CD4-positive, alpha-beta T cell (primary cell): Measurements from ENCODE around the gene DNAJC4. TPM values are rescaled to one million over a fixed set of nuclear protein-coding genes. Genes with fewer than 3 reads are reported as not detected.

Experiments used
- ATAC-seq: fragments of 200-7000 bp; cut with Tn5 transposase; one replicate; pipeline ENCODE4 v1.10.0; 2022; ENCODE audit warnings: mild to moderate bottlenecking; ENCODE audit not compliant: poor library complexity
- CTCF ChIA-PET: fragments of 350-600 bp; sonication (Branson Sonifier 250); formaldehyde crosslinking; loops from one replicate; lab custom pipeline; 2021; ENCODE audit warnings: antibody characterized with exemption, inconsistent platforms; lab: Charles Lee
- POLR2A ChIA-PET: fragments of 350-600 bp; sonication (Branson Sonifier 250); formaldehyde crosslinking; loops from one replicate; lab custom pipeline; 2021; ENCODE audit warnings: antibody characterized with exemption, inconsistent platforms; lab: Charles Lee
- DNase-seq, 14 experiments: peaks; one replicate each; pipeline ENCODE4 v3.0.0-alpha.2; 2013 to 2020; ENCODE audit warnings: mixed read lengths in 2 of 14
- H3K27ac ChIP-seq, 2 donors: one replicate each; pipeline versions ENCODE4 v1.5.1 to v1.7.0; 2013; ENCODE audit warnings: low read length in 2 of 2, low read depth in 1 of 2, mild to moderate bottlenecking in 1 of 2
- H3K27me3 ChIP-seq, 2 experiments: 1 replicate in 1 of 2; 2 replicates in 1 of 2; pipeline versions ENCODE4 v1.6.1 to v1.7.0; 2013; ENCODE audit warnings: low read length in 2 of 2, control low read depth in 1 of 2, mild to moderate bottlenecking in 1 of 2, moderate library complexity in 1 of 2; ENCODE audit not compliant: insufficient read depth in 2 of 2, control insufficient read depth in 1 of 2
- H3K36me3 ChIP-seq: one replicate; pipeline ENCODE4 v1.6.1; 2013; ENCODE audit warnings: low read length, control low read depth; ENCODE audit not compliant: insufficient read depth
- H3K4me1 ChIP-seq: one replicate; pipeline ENCODE4 v1.6.1; 2013; ENCODE audit warnings: low read length, control low read depth; ENCODE audit not compliant: insufficient read depth
- H3K4me3 ChIP-seq: one replicate; pipeline ENCODE4 v1.5.1; 2013; ENCODE audit warnings: mild to moderate bottlenecking, low read length, moderate library complexity
- H3K9me3 ChIP-seq, 2 experiments: 1 replicate in 1 of 2; 2 replicates in 1 of 2; pipeline versions ENCODE4 v1.6.1 to v1.7.0; 2013; ENCODE audit warnings: low read length in 2 of 2, mild to moderate bottlenecking in 2 of 2, control low read depth in 1 of 2, moderate library complexity in 1 of 2; ENCODE audit not compliant: control insufficient read depth in 1 of 2, insufficient read depth in 1 of 2
- H3K27ac Mint-ChIP-seq: one replicate; pipeline ENCODE4 v1.8.0; 2020; ENCODE audit warnings: mixed read lengths
- H3K27me3 Mint-ChIP-seq: one replicate; pipeline ENCODE4 v1.8.0; 2021; ENCODE audit warnings: mixed read lengths
- H3K36me3 Mint-ChIP-seq: one replicate; pipeline ENCODE4 v1.8.0; 2021; ENCODE audit warnings: low read depth, mixed read lengths
- H3K4me1 Mint-ChIP-seq: one replicate; pipeline ENCODE4 v1.8.0; 2021; ENCODE audit warnings: low read depth, mixed read lengths
- H3K4me3 Mint-ChIP-seq: one replicate; pipeline ENCODE4 v1.8.0; 2020; ENCODE audit warnings: mild to moderate bottlenecking, mixed read lengths
- H3K9me3 Mint-ChIP-seq: one replicate; pipeline ENCODE4 v1.8.0; 2020; ENCODE audit warnings: mixed read lengths
- intact Hi-C, 2 experiments: fragments of 100-400 bp; cut with DNase I in 1 of 2; cut with micrococcal nuclease in 1 of 2; formaldehyde crosslinking; loops; one replicate each; pipeline versions ENCODE4 v1.15.1 to v1.9.0; 2023 to 2025; cut with DNase I, micrococcal nuclease
- total RNA-seq, 174 experiments: library from RNA in 2 of 174; stranded (reverse) in 2 of 174; gene quantifications; one replicate each; pipeline ENCODE4 v1.2.3 and lab custom pipeline; 2021 to 2026
- TF ChIP-seq, protein P1 (sequence below): fragments of 200-600 bp; IDR thresholded peaks from one replicate; pipeline ENCODE4 v1.8.0; 2022; ENCODE audit warnings: antibody characterized with exemption, mild to moderate bottlenecking

Gene DNAJC4
- total RNA-seq, 2 experiments from 2014 or later, result 35.9 to 37.9 TPM

DNA sequence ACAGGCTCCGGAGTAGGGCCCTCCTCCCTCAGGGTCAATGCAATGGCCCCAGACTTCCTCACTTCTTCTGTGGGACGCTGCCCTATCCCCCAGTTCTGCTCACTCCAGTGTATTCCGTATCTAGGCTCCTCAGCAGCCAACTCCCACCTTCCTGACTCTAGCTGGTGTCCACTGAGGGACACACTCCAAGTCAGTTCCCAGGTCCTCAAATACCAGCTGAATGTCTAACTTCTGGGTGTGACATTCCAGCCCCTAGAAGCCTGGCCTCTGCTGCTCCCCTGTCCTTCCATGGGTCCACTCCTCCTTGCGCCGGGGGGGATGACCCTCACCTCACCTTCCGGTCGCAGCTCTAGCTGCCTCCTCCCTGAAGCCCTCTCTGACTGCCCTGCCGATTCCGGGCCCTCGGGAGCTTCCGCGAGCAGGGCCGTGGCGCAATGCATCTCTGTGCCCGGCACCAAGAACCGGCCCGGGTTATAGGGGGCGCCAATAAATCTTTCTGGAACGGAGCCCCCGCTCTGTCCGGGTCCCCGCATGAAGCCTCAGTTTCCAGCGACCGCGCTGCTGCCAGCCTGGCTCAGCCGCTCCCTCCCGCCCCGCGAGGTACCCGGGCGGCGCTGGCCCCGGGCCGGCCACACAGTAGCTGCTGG, 38.7 kb downstream of the DNAJC4 start:
- Mint-ChIP-seq H3K4me3 (peak overlapping the region; percentile 94), H3K9me3 (no peaks in the 10 kb centered on the region), H3K27me3 (peaks cover 5% of the 10 kb centered on the region), H3K36me3 (peaks cover 20% of the 10 kb centered on the region), H3K27ac (peak overlapping the region; percentile 99), H3K4me1 (peaks cover 32% of the 10 kb centered on the region)
- DNase-seq (peak in 9 of 14 experiments; percentile 23 to 69 (median 50)), ATAC-seq (no peak)
- Histone ChIP-seq H3K4me3 (peak overlapping the region; percentile 97), H3K27ac (peak overlapping the region; percentile 92 to 99), H3K27me3 (no peaks in the 10 kb centered on the region), H3K4me1 (peaks cover 43% of the 10 kb centered on the region), H3K36me3 (no peaks in the 10 kb centered on the region), H3K9me3 (no peaks in the 10 kb centered on the region)
- intact Hi-C loops, result loop anchor here (1.0 kb wide), 4 partner anchors 17 to 64 kb away; partner anchors contain the start of gene PLCB3 (in 1 of the 2)
- TF ChIP-seq, protein P1, sequence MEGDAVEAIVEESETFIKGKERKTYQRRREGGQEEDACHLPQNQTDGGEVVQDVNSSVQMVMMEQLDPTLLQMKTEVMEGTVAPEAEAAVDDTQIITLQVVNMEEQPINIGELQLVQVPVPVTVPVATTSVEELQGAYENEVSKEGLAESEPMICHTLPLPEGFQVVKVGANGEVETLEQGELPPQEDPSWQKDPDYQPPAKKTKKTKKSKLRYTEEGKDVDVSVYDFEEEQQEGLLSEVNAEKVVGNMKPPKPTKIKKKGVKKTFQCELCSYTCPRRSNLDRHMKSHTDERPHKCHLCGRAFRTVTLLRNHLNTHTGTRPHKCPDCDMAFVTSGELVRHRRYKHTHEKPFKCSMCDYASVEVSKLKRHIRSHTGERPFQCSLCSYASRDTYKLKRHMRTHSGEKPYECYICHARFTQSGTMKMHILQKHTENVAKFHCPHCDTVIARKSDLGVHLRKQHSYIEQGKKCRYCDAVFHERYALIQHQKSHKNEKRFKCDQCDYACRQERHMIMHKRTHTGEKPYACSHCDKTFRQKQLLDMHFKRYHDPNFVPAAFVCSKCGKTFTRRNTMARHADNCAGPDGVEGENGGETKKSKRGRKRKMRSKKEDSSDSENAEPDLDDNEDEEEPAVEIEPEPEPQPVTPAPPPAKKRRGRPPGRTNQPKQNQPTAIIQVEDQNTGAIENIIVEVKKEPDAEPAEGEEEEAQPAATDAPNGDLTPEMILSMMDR, result no peak
- ChIA-PET CTCF (interaction anchor here (1.4 to 3.4 kb wide), 7 partner anchors 17 to 83 kb away, joined by 4 to 19 read pairs (median 6); partner anchors contain the start of genes PPP1R14B, PRDX5, STIP1 and TRMT112), POLR2A (interaction anchor here (0.8 to 6.6 kb wide), 12 partner anchors 15 to 84 kb away, joined by 3 to 125 read pairs (median 34); partner anchors contain the start of genes BAD, DNAJC4, ESRRA and FERMT3)

DNA sequence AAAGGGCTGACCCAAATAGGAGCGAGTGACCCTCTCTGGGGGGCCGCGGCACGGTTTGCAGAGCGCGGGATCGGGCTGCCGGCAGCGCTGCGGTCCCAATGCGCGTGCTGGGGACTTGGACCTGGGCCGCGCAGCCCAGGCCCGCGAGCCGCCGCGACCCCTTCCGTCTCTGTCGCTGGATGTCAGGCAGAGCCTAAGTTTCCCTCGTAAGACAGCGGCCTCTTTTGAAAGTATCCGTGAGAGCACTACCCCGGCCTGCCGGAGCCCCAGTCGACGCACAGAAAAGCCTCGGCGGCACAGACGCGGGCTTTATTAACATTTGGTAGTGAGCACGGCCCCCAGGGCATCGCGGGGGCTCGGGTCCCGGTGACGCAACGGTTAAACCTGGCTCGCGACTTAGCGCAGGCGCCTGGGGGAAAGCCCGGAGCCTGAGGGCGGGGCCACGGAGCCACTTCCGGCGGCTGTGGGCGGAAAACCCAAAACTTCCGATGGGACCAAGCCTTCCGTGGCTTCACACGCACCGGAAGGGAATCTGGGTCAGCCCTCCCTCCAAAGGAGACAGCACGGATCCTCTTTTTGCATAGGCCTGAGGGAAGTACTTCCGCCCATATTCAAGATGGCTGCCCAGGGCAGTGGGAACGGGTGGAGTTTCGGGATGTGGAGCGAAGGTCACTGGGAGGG, 39.3 kb downstream of the DNAJC4 start:
- H3K27me3 ChIP-seq, result no peaks in the 10 kb centered on the region
- TF ChIP-seq, protein P1, result no peak
- peaks cover 20% of the 10 kb centered on the region for H3K36me3 Mint-ChIP-seq
- ChIA-PET CTCF (interaction anchor here (0.7 to 3.4 kb wide), 10 partner anchors 23 to 84 kb away, joined by 3 to 19 read pairs (median 6); partner anchors contain the start of genes ESRRA, PPP1R14B, PRDX5 and STIP1), POLR2A (interaction anchor here (0.7 to 6.6 kb wide), 21 partner anchors 14 to 1430 kb away, joined by 3 to 125 read pairs (median 16); partner anchors contain the start of genes BAD, CATSPERZ, CCDC88B and DNAJC4)
- DNase-seq (peak; percentile 94 to 99 (median 96)), ATAC-seq (peak; percentile 68)
- H3K36me3 ChIP-seq, result no peaks in the 10 kb centered on the region
- H3K4me3 Mint-ChIP-seq, result peak overlapping the region; percentile 94
- peak overlapping the region; percentile 92 to 99 for H3K27ac ChIP-seq
- H3K27me3 Mint-ChIP-seq, result peaks cover 5% of the 10 kb centered on the region
- no peaks in the 10 kb centered on the region for H3K9me3 ChIP-seq
- peak overlapping the region; percentile 99 for H3K27ac Mint-ChIP-seq
- intact Hi-C loops, result loop anchor here (1.0 to 5.0 kb wide), 10 partner anchors 16 to 64 kb away; partner anchors contain the start of genes GPR137 (in 2 of the 2), TRMT112 (in 2 of the 2), DNAJC4 (in 1 of the 2) and ESRRA (in 1 of the 2)
- H3K9me3 Mint-ChIP-seq, result no peaks in the 10 kb centered on the region
- H3K4me1 ChIP-seq, result peaks cover 43% of the 10 kb centered on the region
- H3K4me1 Mint-ChIP-seq, result peaks cover 32% of the 10 kb centered on the region
- H3K4me3 ChIP-seq, result peak overlapping the region; percentile 97

DNA sequence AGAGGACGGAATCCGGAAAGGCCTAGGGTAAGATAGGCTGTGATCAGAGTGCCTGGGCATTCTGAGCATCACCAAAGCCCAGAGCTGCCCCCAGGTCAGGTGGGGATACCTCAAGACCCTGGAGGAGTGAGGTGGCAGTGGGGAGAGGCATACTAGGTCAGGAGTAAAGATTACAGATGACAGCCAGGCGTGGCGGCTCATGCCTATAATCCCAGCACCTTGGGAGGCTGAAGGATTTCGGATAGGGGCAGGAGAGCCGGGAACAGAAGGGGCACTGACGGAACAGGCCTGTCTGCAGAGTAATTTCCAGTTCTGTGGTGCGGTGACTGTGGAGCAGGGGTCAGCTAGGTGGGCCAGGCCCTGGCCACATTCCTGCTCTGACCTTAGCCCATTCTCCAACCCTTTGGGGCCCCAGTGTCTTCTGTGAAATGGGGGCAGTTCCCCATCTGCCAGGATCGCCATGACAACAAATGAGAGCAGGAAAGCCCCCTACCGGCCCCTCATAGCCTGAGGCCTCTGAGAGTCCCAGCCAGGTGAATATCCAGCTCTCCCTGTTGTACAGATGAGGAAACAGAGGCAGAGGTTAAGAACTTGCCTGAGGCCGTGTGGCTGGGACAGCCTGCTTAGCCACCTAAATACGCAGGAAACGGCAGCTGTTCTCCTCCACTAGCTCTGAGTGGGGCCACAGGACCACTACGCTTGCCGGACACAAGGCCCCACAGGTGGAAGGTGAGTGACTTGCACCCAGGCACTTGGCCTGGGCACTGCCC, 44.9 kb downstream of the DNAJC4 start:
- Mint-ChIP-seq H3K9me3 (no peaks in the 10 kb centered on the region), H3K27ac (no peak overlapping the region), H3K4me1 (peaks cover 12% of the 10 kb centered on the region), H3K36me3 (peaks cover 19% of the 10 kb centered on the region), H3K4me3 (peak overlapping the region; percentile 25), H3K27me3 (peaks cover 3% of the 10 kb centered on the region)
- intact Hi-C loops, result no loop called here
- DNase-seq (no peak), ATAC-seq (no peak)
- no peaks in the 10 kb centered on the region for H3K9me3 ChIP-seq
- H3K4me1 ChIP-seq, result peaks cover 21% of the 10 kb centered on the region
- TF ChIP-seq, protein P1, result no peak
- peaks cover 22% of the 10 kb centered on the region for H3K36me3 ChIP-seq
- ChIA-PET CTCF (interaction anchor here (0.6 to 1.6 kb wide), 4 partner anchors 24 to 1452 kb away, joined by 3 to 5 read pairs (median 3); partner anchors contain the start of gene PLCB3), POLR2A (interaction anchor here (1.0 kb wide), 1 partner anchor 68 kb away, joined by 3 read pairs; no protein-coding TSS in a partner anchor)
- H3K4me3 ChIP-seq, result no peak overlapping the region
- no peak overlapping the region for H3K27ac ChIP-seq
- no peaks in the 10 kb centered on the region for H3K27me3 ChIP-seq
